GM12878 (cell line): ENCODE measurements around the gene FEN1. TPM values are rescaled to one million over a fixed set of nuclear protein-coding genes. Genes with fewer than 3 reads are reported as not detected.

ENCODE experiments used
- ATAC-seq: fragments of 200-7000 bp; cut with Tn5 transposase; 3 replicates; pipeline ENCODE4 v1.9.1; 2020; ENCODE audit warnings: mild to moderate bottlenecking, moderate library complexity
- BruUV-seq: library from RNA; stranded (reverse); fragments of 400-500 nt; replicated peaks from 2 replicates; lab custom pipeline; 2021; lab: Mats Ljungman, UMichigan
- CTCF ChIA-PET: fragments of 300-600 bp; sonication (Branson Sonifier 250); formaldehyde crosslinking; extraction: SDS; loops from one replicate; lab custom pipeline; 2021; ENCODE audit warnings: inconsistent platforms; lab: Yijun Ruan, JAX
- POLR2A ChIA-PET: fragments of 350-600 bp; formaldehyde crosslinking; extraction: SDS; loops from one replicate; lab custom pipeline; 2021; ENCODE audit warnings: inconsistent platforms; lab: Charles Lee
- RAD21 ChIA-PET: fragments of 300-600 bp; sonication (Branson Sonifier 250); formaldehyde crosslinking; loops from one replicate; lab custom pipeline; 2023; ENCODE audit warnings: antibody characterized with exemption; ENCODE audit not compliant: unreplicated experiment; lab: Charles Lee
- SMC1A ChIA-PET: fragments of 300-600 bp; sonication (Branson Sonifier 250); formaldehyde crosslinking; loops from one replicate; lab custom pipeline; 2023; ENCODE audit not compliant: unreplicated experiment, uncharacterized antibody; lab: Charles Lee
- DNase-seq: peaks from one replicate; pipeline ENCODE4 v3.0.0-alpha.2; 2011; ENCODE audit warnings: low read depth, low spot score
- FAIRE-seq: peaks from 3 replicates; lab custom pipeline; 2011; peaks lifted over from hg19 to GRCh38; lab: Jason Lieb, UNC
- H2AFZ ChIP-seq: 2 replicates; pipeline ENCODE4 v1.6.0; 2011; ENCODE audit warnings: low read depth, low read length, control low read depth; ENCODE audit not compliant: control insufficient read depth
- H3K27ac ChIP-seq: 2 replicates; pipeline ENCODE4 v1.5.1; 2011; ENCODE audit warnings: control low read depth; ENCODE audit not compliant: control insufficient read depth, insufficient read depth
- H3K27me3 ChIP-seq, 2 experiments: replicated peaks in 1 of 2; 2 replicates each; pipeline versions ENCODE4 v1.6.0 to v1.6.1; 2011; ENCODE audit warnings: low read length in 1 of 2; ENCODE audit not compliant: control insufficient read depth in 2 of 2, insufficient read depth in 2 of 2
- H3K36me3 ChIP-seq, 2 experiments: 2 replicates each; pipeline ENCODE4 v1.5.1; 2011; ENCODE audit warnings: low read length in 1 of 2; ENCODE audit not compliant: control insufficient read depth in 2 of 2, insufficient read depth in 2 of 2
- H3K4me1 ChIP-seq: 2 replicates; pipeline ENCODE4 v1.6.1; 2011; ENCODE audit warnings: mild to moderate bottlenecking, low read length, moderate library complexity, mixed read lengths; ENCODE audit not compliant: control insufficient read depth, insufficient read depth
- H3K4me2 ChIP-seq: 2 replicates; pipeline ENCODE4 v1.6.0; 2011; ENCODE audit warnings: control low read depth; ENCODE audit not compliant: control insufficient read depth, insufficient read depth
- H3K4me3 ChIP-seq: fragments of 200-600 bp; sonication (generic); 2 replicates; pipeline ENCODE4 v1.5.1; 2016
- H3K79me2 ChIP-seq: 2 replicates; pipeline ENCODE4 v1.6.0; 2011; ENCODE audit warnings: low read length; ENCODE audit not compliant: control insufficient read depth, insufficient read depth
- H3K9ac ChIP-seq: 2 replicates; pipeline ENCODE4 v1.8.0; 2011; ENCODE audit warnings: low read length, control low read depth, mixed read lengths; ENCODE audit not compliant: control insufficient read depth, insufficient read depth
- H3K9me3 ChIP-seq: replicated peaks from 3 replicates; pipeline ENCODE4 v1.5.1; 2011; ENCODE audit warnings: mild to moderate bottlenecking, low read length; ENCODE audit not compliant: control insufficient read depth, insufficient read depth
- H4K20me1 ChIP-seq: 2 replicates; pipeline ENCODE4 v1.6.0; 2011; ENCODE audit not compliant: control insufficient read depth, insufficient read depth
- BHLHE40 ChIP-seq, 2 experiments: fragments of 450-650 bp in 1 of 2; IDR thresholded peaks; 2 replicates each; pipeline ENCODE4 v1.6.1; 2011 to 2017; ENCODE audit warnings: low read depth in 2 of 2, borderline replicate concordance in 1 of 2, improper control_type of control experiment in 1 of 2, low read length in 1 of 2, mild to moderate bottlenecking in 1 of 2
- CREB1 ChIP-seq: IDR thresholded peaks from 2 replicates; pipeline ENCODE4 v1.6.1; 2012; ENCODE audit warnings: low read depth, mild to moderate bottlenecking, inconsistent platforms
- DPF2 ChIP-seq: fragments of 450-650 bp; IDR thresholded peaks from 2 replicates; pipeline ENCODE4 v1.6.1; 2017; ENCODE audit warnings: mild to moderate bottlenecking
- EZH2 ChIP-seq: IDR thresholded peaks from 2 replicates; pipeline ENCODE4 v1.6.1; 2012; ENCODE audit warnings: low read depth, mild to moderate bottlenecking, control low read depth, inconsistent platforms, low read length, borderline replicate concordance; ENCODE audit not compliant: control insufficient read depth
- FOS ChIP-seq: IDR thresholded peaks from 3 replicates; pipeline ENCODE4 v1.6.1; 2011; ENCODE audit warnings: borderline replicate concordance; ENCODE audit not compliant: insufficient read length; ENCODE audit errors: extremely low read depth
- GATAD2B ChIP-seq: fragments of 450-650 bp; conservative IDR thresholded peaks from 2 replicates; pipeline ENCODE4 v1.6.1; 2017; ENCODE audit warnings: low read depth, mild to moderate bottlenecking, moderate library complexity
- IKZF2 ChIP-seq, 2 experiments: fragments of 450-650 bp; IDR thresholded peaks; 2 replicates each; pipeline ENCODE4 v1.6.1; 2017; ENCODE audit warnings: mild to moderate bottlenecking in 2 of 2, moderate library complexity in 2 of 2
- JUND ChIP-seq: IDR thresholded peaks from 2 replicates; pipeline ENCODE4 v1.6.1; 2012; ENCODE audit warnings: low read depth, mild to moderate bottlenecking, low read length, improper control_type of control experiment, moderate library complexity
- KLF5 ChIP-seq: fragments of 450-650 bp; IDR thresholded peaks from 2 replicates; pipeline ENCODE4 v1.6.1; 2014; ENCODE audit warnings: mild to moderate bottlenecking; ENCODE audit not compliant: partially characterized antibody
- MEF2B ChIP-seq: fragments of 450-650 bp; IDR thresholded peaks from 2 replicates; pipeline ENCODE4 v1.6.1; 2018; ENCODE audit warnings: mild to moderate bottlenecking, moderate library complexity; ENCODE audit not compliant: partially characterized antibody, poor library complexity, severe bottlenecking
- NR2C1 ChIP-seq: fragments of 450-650 bp; IDR thresholded peaks from 2 replicates; pipeline ENCODE4 v1.6.1; 2017; ENCODE audit warnings: antibody characterized with exemption, mild to moderate bottlenecking, moderate library complexity
- PAX5 ChIP-seq: IDR thresholded peaks from 2 replicates; pipeline ENCODE4 v1.6.1; 2011; ENCODE audit warnings: low read depth, low read length, borderline replicate concordance
- SIN3A ChIP-seq: IDR thresholded peaks from 2 replicates; pipeline ENCODE4 v1.6.1; 2012; ENCODE audit warnings: low read depth, low read length, improper control_type of control experiment
- SMC3 ChIP-seq: IDR thresholded peaks from 2 replicates; pipeline ENCODE4 v1.6.1; 2011; ENCODE audit warnings: low read length, improper control_type of control experiment, borderline replicate concordance
- SUPT20H ChIP-seq: IDR thresholded peaks from 2 replicates; pipeline ENCODE4 v1.6.1; 2011; ENCODE audit warnings: low read depth, mild to moderate bottlenecking, low read length, moderate library complexity, borderline replicate concordance; ENCODE audit not compliant: control insufficient read depth
- TCF7 ChIP-seq: IDR thresholded peaks from 2 replicates; pipeline ENCODE4 v1.6.1; 2014; ENCODE audit warnings: antibody characterized with exemption, borderline replicate concordance
- YBX1 ChIP-seq: fragments of 450-650 bp; IDR thresholded peaks from 2 replicates; pipeline ENCODE4 v1.6.1; 2016; ENCODE audit warnings: antibody characterized with exemption
- YY1 ChIP-seq: IDR thresholded peaks from 2 replicates; pipeline ENCODE4 v1.6.1; 2011; ENCODE audit warnings: low read depth, mild to moderate bottlenecking, low read length
- WGBS: methylation state at CpG from one replicate; pipeline ENCODE4 v1.1.6; 2016; ENCODE audit warnings: low lambda C conversion rate; ENCODE audit not compliant: insufficient replicate concordance, insufficient coverage; ENCODE audit errors: missing lambda C conversion rate; 5-methylcytosine and 5-hydroxymethylcytosine counted together
- in situ Hi-C: fragments of 300-500 bp; cut with MboI; formaldehyde crosslinking; loops from 9 replicates; pipeline ENCODE4 v1.14.3; 2018; ENCODE audit warnings: mixed read lengths
- intact Hi-C: fragments of 100-400 bp; cut with micrococcal nuclease; formaldehyde crosslinking; loops from one replicate; pipeline ENCODE4 v1.14.2; 2022; ENCODE audit not compliant: unreplicated experiment
- polyA plus RNA-seq, 11 experiments: library from polyadenylated mRNA; depleted of rRNA in 4 of 11; unstranded in 6 of 11; stranded (reverse) in 5 of 11; fragments of >200 nt; fragmentation: Nextera tagmentation in 4 of 11; fragmentation: Illumina TruSeq in 1 of 11; extraction: Ambion mirVana in 4 of 11; extraction: Trizol in 1 of 11; gene quantifications; 1 replicate in 1 of 11; 2 replicates in 10 of 11; pipeline versions ENCODE4 v1.2.1 to v1.2.3, GENCODE V29; 2011 to 2016; ENCODE audit warnings: inconsistent platforms in 2 of 11, missing spikeins in 2 of 11, low read depth in 1 of 11
- total RNA-seq, 4 experiments: library from RNA; depleted of rRNA in 3 of 4; stranded (reverse); fragments of >200 nt in 3 of 4; fragmentation: Illumina TruSeq in 1 of 4; extraction: Trizol in 1 of 4; gene quantifications; 2 replicates each; pipeline versions ENCODE4 v1.2.1 to v1.2.3, GENCODE V29; 2013 to 2021
- TF ChIP-seq, protein P1 (sequence below): IDR thresholded peaks from 2 replicates; pipeline ENCODE4 v1.6.1; 2012; ENCODE audit warnings: low read depth, low read length, improper control_type of control experiment

The FEN1 gene
- total and polyA plus RNA-seq, 10 of the 15 experiments (the other 5 are each of a cell fraction or from before 2014, with no cell fraction given), result 54.8 to 282 (median 125) TPM

DNA sequence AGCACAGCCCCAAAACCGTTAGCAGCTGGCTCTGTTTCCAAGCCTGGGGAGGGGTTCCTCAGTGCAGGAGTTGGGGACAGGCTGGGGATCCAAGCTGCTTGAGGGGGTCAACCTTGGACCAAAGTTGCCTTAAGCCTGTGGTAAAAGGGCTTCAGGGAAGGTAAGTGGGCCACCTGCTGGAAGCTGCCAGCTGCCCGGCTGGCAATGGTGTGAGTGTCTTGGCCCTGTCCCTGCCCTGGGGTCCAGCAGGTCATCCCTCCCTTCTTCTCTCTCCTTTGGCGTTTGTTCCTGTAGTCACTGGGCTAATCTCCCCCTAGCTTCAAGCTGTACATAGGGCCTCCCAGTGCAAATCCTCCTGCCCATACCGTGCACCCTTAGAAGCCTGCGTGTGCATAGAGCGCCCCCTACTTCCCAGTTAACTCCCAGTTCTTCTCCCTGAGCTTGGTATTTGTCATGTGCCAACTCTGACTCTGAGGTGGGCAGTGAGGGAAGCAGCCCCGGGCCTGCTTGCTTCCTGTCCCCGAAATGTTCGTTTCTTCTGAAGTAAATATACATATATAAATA lies 4.7 kb upstream of the FEN1 start (continued):
- TF ChIP-seq MEF2B, result no peak
- no peak for TF ChIP-seq SMC3
- TF ChIP-seq IKZF2 (IDR thresholded peaks at IDR 0.05), result no peak
- no peak for TF ChIP-seq SUPT20H
- no peak for TF ChIP-seq KLF5
- peak in 1 of 2 experiments; percentile 31; a peak in 1 of 4 replicates for TF ChIP-seq BHLHE40 (IDR thresholded peaks at IDR 0.05; ENCODE audit: borderline replicate concordance in 1 of 2, low read depth in 2 of 2, low read length in 1 of 2)

- ChIA-PET RAD21 (interaction anchor here (0.9 to 4.5 kb wide), 9 partner anchors 9 to 320 kb away, joined by 3 to 32 read pairs (median 4); no protein-coding TSS in a partner anchor), SMC1A (interaction anchor here (1.4 to 8.3 kb wide), 5 partner anchors 16 to 290 kb away, joined by 3 to 91 read pairs (median 7); no protein-coding TSS in a partner anchor), CTCF (interaction anchor here (0.6 to 12.7 kb wide), 15 partner anchors 24 to 316 kb away, joined by 3 to 200 read pairs (median 6); partner anchors contain the start of gene BEST1), POLR2A (interaction anchor here (0.9 to 6.7 kb wide), 7 partner anchors 21 to 45 kb away, joined by 3 to 60 read pairs (median 3); partner anchors contain the start of genes FADS1 and MYRF)
- Histone ChIP-seq H3K9ac (peak overlapping the region; percentile 100), H3K4me1 (no peaks in the 10 kb centered on the region; the same call in 1 of the 2 replicates), H3K27ac (peak overlapping the region; percentile 100), H4K20me1 (no peaks in the 10 kb centered on the region), H3K79me2 (peaks cover 66% of the 10 kb centered on the region), H3K9me3 (no peaks in the 10 kb centered on the region), H3K36me3 (peaks cover 21 to 24% of the 10 kb centered on the region in 2 experiments), H3K4me3 (peak overlapping the region; percentile 98), H3K27me3 (no peaks in the 10 kb centered on the region), H2AFZ (peak overlapping the region; percentile 99), H3K4me2 (peak overlapping the region; percentile 83)
- TSS peak; percentile 89 for BruUV-seq
- intact Hi-C loops (loop anchor here (1.0 to 2.0 kb wide), 2 partner anchors 23 to 43 kb away; no protein-coding TSS in a partner anchor), in situ Hi-C loops (no loop called here)
- 6% methylated on average over 14 of the region's 14 CpGs for WGBS
- DNase-seq (no peak), FAIRE-seq (peak; percentile 90), ATAC-seq (peak; percentile 72)
- TF ChIP-seq, protein P1, sequence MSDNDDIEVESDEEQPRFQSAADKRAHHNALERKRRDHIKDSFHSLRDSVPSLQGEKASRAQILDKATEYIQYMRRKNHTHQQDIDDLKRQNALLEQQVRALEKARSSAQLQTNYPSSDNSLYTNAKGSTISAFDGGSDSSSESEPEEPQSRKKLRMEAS, result 0 out of 2 replicates have a peak, but pooled peaks have one; percentile 1
- TF ChIP-seq SIN3A (no peak), YY1 (no peak), KLF5 (no peak), GATAD2B (no peak), YBX1 (no peak), IKZF2 (IDR thresholded peaks at IDR 0.05) (0 out of 4 replicates have a peak, but pooled peaks of 1 of the 2 experiments have one; percentile 5), TCF7 (no peak), CREB1 (0 out of 2 replicates have a peak, but pooled peaks have one; percentile 49), DPF2 (no peak), PAX5 (no peak), EZH2 (no peak), FOS (no peak), JUND (no peak), NR2C1 (no peak)
Measured at GRCh38 chr11:61791737-61792309, 888 bp upstream of the FEN1 start.
